GM18870 (cell line): ENCODE results near the gene FRMD4A.

ENCODE experiments used
- ATAC-seq: cut with Tn5 transposase; IDR thresholded peaks from one replicate; pipeline ENCODE4 v1.9.1; 2021; ENCODE audit warnings: moderate library complexity; ENCODE audit not compliant: unreplicated experiment

Gene FRMD4A

GRCh38 chr10:13604357-13605040 lies 726.2 kb downstream of the FRMD4A start:
- ATAC-seq, result no peak

DNA sequence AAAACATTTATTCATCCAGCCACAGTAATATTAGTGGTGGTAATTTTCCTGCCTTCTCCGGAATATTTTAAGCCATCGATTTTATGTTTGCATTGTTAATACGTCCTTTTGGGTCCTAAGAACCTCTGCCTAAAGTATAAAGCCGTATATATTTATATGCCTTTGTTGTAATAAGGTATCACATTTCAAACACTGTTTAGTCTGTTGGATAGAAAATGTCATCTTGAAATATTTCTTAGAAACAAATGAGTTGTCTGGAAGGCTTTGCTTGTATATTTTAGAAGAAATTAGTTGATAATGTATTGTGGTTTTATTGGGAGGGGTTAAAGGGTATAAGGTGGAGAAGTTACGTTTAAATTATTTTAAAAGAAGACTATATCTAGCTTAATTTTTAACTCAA lies 732.8 kb downstream of the FRMD4A start:
- no peak for ATAC-seq

DNA sequence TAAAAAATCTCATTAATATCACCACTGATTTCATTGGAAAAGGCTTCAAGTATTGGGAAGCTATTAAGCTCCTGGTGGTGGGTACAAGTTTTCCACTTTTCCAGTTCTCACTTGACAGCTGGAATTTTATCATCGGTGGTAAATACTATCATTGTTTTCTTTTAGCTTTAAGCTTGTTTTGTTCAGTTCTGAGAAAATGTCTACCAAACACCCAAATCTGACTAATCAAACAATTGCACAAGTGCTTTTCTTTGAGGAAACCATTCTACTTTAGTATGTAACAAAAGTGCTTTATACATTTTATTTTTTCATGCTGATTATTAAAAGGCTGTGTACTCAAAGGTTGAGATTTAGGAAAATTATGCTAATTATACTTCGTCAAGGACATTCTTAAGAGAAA lies 736.1 kb downstream of the FRMD4A start:
- ATAC-seq, result no peak
